Measurements from ENCODE around the gene CD209.

DNA sequence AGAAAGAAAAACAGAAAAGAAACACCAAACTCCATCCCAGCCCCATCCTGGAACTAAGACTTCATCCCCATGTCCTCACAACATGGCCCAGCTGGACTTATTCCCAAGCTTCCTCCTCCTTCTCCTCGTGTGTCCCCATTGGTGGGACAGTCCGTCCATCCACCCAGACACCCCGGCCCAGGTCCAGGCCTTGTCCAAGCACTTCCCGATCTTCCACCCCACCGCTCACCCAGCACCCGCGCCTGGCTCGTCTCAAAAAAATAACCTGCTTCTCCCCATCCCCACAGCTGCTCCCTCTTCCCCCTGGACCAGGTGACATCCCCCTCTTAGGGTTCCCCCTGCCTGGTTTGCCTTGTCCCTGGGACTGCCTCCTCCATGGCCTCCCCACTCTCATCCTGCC, 44.0 kb downstream of the CD209 start:
- TF ChIP-seq, protein P1, sequence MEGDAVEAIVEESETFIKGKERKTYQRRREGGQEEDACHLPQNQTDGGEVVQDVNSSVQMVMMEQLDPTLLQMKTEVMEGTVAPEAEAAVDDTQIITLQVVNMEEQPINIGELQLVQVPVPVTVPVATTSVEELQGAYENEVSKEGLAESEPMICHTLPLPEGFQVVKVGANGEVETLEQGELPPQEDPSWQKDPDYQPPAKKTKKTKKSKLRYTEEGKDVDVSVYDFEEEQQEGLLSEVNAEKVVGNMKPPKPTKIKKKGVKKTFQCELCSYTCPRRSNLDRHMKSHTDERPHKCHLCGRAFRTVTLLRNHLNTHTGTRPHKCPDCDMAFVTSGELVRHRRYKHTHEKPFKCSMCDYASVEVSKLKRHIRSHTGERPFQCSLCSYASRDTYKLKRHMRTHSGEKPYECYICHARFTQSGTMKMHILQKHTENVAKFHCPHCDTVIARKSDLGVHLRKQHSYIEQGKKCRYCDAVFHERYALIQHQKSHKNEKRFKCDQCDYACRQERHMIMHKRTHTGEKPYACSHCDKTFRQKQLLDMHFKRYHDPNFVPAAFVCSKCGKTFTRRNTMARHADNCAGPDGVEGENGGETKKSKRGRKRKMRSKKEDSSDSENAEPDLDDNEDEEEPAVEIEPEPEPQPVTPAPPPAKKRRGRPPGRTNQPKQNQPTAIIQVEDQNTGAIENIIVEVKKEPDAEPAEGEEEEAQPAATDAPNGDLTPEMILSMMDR (IDR thresholded peaks at IDR 0.05): no peak
- TF ChIP-seq POLR2A (IDR thresholded peaks at IDR 0.05): no peak

Data from uterus (tissue), 2 donors.